ENCODE results near the gene TLE3.

DNA sequence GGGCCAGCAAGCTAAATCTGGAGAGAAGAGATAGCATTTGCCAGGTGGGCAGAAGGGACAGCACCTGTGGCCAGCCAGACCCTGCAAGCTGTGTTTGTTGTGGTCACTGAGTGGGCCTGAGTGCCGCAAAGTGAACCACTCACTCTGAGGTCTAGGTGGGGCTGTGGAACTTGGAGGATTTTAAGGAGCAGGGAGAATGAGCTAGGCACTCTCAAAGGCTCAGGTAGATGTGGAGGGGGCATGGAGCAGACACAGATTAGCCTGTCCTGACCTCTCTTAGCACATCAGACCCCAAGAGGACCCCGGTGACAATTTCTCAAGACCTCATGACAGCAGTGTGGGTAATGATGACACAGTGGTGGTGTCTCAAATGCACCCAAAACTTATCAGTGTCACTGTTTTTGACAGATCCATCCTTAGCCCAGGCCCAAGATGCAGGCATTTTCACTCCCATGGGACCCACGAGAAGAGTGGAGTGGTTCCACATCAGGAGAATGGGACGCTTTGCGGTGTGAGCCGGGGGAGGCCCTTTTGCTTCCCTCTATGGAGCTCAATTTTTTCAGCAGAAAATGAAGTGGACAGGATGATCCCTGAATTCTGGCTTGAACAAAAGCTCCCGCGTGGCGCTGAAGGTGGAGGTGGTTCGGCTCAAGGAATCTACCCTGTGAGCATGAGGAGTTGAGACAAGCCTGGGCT, 43.8 kb upstream of the TLE3 start:
- TF ChIP-seq, protein P1, sequence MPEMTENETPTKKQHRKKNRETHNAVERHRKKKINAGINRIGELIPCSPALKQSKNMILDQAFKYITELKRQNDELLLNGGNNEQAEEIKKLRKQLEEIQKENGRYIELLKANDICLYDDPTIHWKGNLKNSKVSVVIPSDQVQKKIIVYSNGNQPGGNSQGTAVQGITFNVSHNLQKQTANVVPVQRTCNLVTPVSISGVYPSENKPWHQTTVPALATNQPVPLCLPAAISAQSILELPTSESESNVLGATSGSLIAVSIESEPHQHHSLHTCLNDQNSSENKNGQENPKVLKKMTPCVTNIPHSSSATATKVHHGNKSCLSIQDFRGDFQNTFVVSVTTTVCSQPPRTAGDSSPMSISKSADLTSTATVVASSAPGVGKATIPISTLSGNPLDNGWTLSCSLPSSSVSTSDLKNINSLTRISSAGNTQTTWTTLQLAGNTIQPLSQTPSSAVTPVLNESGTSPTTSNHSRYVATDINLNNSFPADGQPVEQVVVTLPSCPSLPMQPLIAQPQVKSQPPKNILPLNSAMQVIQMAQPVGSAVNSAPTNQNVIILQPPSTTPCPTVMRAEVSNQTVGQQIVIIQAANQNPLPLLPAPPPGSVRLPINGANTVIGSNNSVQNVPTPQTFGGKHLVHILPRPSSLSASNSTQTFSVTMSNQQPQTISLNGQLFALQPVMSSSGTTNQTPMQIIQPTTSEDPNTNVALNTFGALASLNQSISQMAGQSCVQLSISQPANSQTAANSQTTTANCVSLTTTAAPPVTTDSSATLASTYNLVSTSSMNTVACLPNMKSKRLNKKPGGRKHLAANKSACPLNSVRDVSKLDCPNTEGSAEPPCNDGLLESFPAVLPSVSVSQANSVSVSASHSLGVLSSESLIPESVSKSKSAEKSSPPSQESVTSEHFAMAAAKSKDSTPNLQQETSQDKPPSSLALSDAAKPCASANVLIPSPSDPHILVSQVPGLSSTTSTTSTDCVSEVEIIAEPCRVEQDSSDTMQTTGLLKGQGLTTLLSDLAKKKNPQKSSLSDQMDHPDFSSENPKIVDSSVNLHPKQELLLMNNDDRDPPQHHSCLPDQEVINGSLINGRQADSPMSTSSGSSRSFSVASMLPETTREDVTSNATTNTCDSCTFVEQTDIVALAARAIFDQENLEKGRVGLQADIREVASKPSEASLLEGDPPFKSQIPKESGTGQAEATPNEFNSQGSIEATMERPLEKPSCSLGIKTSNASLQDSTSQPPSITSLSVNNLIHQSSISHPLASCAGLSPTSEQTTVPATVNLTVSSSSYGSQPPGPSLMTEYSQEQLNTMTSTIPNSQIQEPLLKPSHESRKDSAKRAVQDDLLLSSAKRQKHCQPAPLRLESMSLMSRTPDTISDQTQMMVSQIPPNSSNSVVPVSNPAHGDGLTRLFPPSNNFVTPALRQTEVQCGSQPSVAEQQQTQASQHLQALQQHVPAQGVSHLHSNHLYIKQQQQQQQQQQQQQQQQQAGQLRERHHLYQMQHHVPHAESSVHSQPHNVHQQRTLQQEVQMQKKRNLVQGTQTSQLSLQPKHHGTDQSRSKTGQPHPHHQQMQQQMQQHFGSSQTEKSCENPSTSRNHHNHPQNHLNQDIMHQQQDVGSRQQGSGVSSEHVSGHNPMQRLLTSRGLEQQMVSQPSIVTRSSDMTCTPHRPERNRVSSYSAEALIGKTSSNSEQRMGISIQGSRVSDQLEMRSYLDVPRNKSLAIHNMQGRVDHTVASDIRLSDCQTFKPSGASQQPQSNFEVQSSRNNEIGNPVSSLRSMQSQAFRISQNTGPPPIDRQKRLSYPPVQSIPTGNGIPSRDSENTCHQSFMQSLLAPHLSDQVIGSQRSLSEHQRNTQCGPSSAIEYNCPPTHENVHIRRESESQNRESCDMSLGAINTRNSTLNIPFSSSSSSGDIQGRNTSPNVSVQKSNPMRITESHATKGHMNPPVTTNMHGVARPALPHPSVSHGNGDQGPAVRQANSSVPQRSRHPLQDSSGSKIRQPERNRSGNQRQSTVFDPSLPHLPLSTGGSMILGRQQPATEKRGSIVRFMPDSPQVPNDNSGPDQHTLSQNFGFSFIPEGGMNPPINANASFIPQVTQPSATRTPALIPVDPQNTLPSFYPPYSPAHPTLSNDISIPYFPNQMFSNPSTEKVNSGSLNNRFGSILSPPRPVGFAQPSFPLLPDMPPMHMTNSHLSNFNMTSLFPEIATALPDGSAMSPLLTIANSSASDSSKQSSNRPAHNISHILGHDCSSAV (CRISPR knock-in tag; IDR thresholded peaks at IDR 0.05; ENCODE audit: borderline replicate concordance), result no peak
- TF ChIP-seq, protein P2, sequence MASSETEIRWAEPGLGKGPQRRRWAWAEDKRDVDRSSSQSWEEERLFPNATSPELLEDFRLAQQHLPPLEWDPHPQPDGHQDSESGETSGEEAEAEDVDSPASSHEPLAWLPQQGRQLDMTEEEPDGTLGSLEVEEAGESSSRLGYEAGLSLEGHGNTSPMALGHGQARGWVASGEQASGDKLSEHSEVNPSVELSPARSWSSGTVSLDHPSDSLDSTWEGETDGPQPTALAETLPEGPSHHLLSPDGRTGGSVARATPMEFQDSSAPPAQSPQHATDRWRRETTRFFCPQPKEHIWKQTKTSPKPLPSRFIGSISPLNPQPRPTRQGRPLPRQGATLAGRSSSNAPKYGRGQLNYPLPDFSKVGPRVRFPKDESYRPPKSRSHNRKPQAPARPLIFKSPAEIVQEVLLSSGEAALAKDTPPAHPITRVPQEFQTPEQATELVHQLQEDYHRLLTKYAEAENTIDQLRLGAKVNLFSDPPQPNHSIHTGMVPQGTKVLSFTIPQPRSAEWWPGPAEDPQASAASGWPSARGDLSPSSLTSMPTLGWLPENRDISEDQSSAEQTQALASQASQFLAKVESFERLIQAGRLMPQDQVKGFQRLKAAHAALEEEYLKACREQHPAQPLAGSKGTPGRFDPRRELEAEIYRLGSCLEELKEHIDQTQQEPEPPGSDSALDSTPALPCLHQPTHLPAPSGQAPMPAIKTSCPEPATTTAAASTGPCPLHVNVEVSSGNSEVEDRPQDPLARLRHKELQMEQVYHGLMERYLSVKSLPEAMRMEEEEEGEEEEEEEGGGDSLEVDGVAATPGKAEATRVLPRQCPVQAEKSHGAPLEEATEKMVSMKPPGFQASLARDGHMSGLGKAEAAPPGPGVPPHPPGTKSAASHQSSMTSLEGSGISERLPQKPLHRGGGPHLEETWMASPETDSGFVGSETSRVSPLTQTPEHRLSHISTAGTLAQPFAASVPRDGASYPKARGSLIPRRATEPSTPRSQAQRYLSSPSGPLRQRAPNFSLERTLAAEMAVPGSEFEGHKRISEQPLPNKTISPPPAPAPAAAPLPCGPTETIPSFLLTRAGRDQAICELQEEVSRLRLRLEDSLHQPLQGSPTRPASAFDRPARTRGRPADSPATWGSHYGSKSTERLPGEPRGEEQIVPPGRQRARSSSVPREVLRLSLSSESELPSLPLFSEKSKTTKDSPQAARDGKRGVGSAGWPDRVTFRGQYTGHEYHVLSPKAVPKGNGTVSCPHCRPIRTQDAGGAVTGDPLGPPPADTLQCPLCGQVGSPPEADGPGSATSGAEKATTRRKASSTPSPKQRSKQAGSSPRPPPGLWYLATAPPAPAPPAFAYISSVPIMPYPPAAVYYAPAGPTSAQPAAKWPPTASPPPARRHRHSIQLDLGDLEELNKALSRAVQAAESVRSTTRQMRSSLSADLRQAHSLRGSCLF (CRISPR knock-in tag; IDR thresholded peaks at IDR 0.05; ENCODE audit: borderline replicate concordance), result no peak
- no peak for TF ChIP-seq POLR2A (IDR thresholded peaks at IDR 0.05; ENCODE audit: insufficient read depth in 1 of 2, low read depth in 2 of 2, low read length in 2 of 2)
- no peak for TF ChIP-seq MXI1 (IDR thresholded peaks at IDR 0.05; ENCODE audit: borderline replicate concordance, low read depth, low read length)
- TF ChIP-seq YY1 (IDR thresholded peaks at IDR 0.05; ENCODE audit: insufficient read depth, insufficient replicate concordance, low read depth, low read length), result no peak
- TF ChIP-seq ETV5 (CRISPR knock-in tag; IDR thresholded peaks at IDR 0.05; ENCODE audit: borderline replicate concordance), result no peak
- TF ChIP-seq ZNF792 (CRISPR knock-in tag; IDR thresholded peaks at IDR 0.05), result no peak
- TF ChIP-seq ZNF329 (CRISPR knock-in tag; IDR thresholded peaks at IDR 0.05; ENCODE audit: low read depth), result no peak
- TF ChIP-seq ETV6 (CRISPR knock-in tag; conservative IDR thresholded peaks at IDR 0.05), result no peak
- no peak for TF ChIP-seq POLR2AphosphoS5 (IDR thresholded peaks at IDR 0.05; ENCODE audit: low read depth, low read length)
- TF ChIP-seq GATA4 (IDR thresholded peaks at IDR 0.05; ENCODE audit: borderline replicate concordance, low read depth), result no peak
